ENCODE data around the gene URB2. TPM values are rescaled to one million over a fixed set of nuclear protein-coding genes. Genes with fewer than 3 reads are reported as not detected.
"Not testable (repeated sequence)": the region's sequence is repeated elsewhere in the genome, so short reads cannot be mapped to it uniquely, and the experiment has no call there.

The URB2 gene
- total RNA-seq, 2 donors from 2014 or later = 3.6 to 8.4 TPM

DNA sequence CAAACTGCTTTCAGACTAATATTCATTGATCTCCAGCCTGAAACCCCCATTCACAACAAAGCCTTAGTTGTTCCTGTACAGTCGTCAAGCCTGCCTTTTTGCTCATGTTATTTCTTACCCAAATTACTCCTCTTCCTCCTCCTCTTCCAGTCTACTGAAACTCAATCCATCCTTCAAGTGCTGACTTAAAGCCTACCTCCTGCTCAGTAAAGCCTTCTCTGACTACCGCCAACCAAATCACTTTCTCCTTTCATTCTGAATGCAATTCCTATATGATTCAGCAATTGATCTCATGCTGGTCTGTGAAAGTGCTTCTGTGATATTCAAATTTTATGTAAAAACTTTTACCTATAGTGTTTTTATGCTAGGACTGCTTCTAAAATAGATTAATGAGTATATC is 18.7 kb upstream of the URB2 start:
- no peak for DNase-seq
- intact Hi-C loops (cut with DNase I) = no loop called here
- no peak for ATAC-seq

DNA sequence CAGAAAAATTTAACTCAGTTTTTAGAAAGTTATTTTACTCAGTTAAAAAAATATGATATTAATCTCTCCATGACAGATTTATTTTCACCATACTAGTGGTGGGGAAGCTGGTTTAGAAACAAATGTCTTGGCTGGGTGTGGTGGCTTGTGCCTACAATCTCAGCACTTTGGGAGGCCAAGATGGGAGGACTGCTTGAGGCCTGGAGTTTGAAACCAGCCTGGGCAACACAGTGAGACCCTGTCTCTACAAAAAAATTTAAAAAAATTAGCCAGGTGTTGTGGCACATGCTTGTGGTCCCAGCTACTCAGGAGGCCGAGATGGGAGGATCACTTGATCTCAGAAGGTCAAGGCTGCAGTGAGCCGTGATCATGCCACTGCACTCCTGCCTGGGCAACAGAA is 17.5 kb upstream of the URB2 start:
- intact Hi-C loops (cut with DNase I) = no loop called here
- DNase-seq = no peak
- ATAC-seq = no peak

DNA sequence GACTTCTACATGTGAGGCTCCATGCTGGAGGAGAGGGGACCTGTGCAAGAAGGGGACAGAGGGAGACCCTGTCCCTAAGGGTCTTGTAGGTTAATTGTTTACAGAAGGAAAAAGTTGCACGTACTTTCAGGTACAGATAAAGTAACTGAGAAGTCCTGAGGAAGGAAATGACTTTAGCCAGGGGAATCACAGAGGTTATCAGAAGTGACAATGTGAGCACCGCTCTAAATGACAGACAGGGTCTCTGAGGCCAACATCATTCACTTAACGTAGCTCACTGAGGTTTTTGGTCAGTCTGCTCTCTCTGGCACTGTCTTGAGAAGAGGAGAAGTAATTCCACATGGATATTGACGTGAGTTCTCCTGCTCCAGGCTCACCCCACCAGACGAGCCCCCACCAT is 12.1 kb upstream of the URB2 start:
- DNase-seq (no peak), ATAC-seq (no peak)
- intact Hi-C loops (cut with DNase I) = no loop called here

DNA sequence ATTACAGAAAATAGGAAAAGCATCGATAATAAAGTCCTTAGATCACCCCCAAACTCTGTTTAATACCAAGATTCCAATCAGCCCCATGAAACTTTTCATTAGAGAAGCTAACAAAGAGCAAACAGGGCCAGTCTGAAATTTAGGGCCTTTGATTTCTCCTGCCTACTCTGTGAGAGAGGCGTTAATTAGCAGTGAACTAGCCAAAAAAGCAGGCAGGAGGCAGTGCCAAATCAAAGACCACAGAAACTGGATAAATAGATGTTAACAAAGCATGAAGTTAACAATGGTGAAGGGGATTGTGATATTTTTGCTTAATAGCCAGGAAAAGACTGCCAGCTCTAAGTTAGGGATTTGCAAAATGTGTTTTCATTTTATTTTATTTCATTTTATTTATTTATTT is 11.3 kb upstream of the URB2 start:
- intact Hi-C loops (cut with DNase I) = no loop called here
- DNase-seq = no peak
- no peak for ATAC-seq

DNA sequence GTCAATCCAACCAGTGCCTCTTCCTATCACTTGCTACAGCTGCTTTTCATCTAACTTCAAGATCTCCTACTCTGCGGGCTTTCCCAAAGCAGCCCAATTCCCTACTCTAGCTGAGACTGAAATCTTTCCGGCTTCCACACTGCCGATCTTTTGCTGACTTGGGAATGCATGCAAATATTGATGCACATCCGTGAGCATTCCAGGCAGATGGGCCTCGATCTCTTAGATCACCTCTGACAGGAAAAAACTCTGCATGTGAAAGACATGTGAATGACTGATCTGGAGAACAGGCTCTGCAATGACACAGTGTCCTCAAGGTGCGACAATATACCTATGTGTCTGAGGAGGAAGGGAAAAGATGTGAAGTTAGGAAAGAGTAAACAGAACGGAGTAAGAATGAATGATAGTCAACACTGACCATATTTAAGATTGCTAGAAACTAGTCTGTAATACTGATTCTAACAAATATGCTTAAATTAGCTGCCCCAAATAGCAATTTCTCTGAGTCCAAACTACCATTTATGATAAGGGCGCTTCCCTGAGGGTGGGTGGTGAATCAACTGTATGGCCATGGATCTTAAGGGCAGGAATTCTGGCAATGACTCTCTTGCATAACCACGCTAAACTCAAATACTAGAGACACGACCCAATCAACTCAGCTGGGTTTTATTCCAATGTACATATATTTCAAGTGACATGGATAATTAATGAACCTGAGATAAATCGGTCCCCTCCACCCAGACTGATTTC is 8.5 kb upstream of the URB2 start:
- DNase-seq = no peak
- intact Hi-C loops (cut with DNase I) = no loop called here
- no peak for ATAC-seq

DNA sequence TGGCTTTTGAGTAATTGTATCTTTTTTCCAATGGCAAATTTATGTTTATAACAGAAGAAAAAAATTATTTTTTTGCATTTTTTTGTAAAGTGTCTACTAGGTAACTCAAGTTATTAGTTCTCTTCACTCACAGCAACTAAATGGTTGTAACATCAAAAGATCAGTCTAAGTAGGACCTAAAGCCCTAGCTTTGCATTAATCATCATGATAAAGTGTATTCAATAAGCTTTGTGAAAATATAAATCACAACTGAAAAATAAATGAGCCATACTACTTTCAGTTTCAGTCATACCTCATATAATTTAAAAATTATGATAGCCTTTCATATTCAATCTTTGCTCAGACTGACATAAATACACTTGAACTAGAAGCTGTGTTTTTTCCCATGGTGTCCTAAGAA is 7.0 kb upstream of the URB2 start:
- intact Hi-C loops (cut with DNase I) = no loop called here

DNA sequence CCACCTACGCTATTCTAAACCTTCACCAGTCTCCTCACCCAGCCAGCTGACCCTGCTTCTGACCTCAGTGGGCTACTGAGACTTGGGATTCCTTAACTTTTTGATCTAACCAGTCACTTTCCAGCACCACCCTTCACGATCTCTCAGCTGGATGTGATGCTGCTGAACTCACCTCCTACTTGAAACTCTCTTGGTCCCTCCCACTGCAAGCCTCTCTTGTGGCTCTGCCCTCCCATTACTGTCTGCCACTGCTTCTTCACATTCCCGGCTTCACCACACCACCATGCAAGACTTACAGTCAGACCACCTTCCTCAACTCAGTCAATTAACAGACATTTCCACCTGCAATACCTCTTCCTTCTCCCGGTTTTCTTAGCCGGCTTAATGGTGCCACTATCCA is 6.4 kb upstream of the URB2 start:
- ATAC-seq (no peak), DNase-seq (no peak)
- intact Hi-C loops (cut with DNase I) = loop anchor here in 1 of 2 donors (5.0 kb wide), 1 partner anchor 62 kb away; the partner anchor contains the start of gene ABCB10

More for the DNA sequence above, 7.0 kb upstream of the URB2 start:
- ATAC-seq = no peak
- no peak for DNase-seq

DNA sequence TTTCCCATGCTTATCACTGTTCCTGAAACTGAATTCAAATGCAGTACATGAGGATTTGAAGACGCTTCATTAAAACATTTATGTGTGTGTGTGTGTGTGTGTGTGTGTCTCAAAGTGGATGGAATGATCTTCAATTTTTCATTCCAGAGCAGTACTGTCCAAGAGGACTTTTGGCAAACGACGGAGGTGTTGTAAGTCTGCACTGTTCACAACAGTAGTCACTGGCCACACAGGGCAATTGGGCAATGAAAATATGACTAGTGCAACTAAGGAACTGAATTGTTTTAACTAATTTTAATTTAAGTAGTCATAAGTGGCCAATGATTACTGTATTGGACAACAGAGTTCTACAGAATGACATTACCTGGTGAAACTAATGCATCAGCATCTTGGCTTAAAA is 5.2 kb upstream of the URB2 start:
- peak in 1 of 2 donors; percentile 35 for ATAC-seq
- no peak for DNase-seq
- intact Hi-C loops (cut with DNase I) = loop anchor here in 1 of 2 donors (5.0 kb wide), 1 partner anchor 64 kb away; the partner anchor contains the start of gene ABCB10

DNA sequence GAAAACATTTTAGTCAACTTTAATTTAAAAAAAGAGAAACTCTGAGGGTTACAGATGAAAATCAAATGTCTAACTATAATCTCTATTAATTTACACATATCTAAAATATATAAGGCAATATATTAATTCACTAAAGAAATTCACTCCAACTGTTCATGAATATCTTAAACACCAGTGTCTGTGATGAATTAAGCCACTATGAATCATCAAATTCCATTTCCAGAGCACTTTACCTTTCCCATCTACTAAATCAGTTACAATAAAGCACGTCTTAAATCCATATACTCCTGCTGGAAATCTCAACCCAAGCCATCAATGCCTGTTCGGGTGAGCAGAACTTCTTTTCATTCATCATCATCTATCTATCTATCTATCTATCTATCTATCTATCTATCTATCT is 4.4 kb upstream of the URB2 start:
- DNase-seq (no peak), ATAC-seq (no peak)
- intact Hi-C loops (cut with DNase I) = loop anchor here in 1 of 2 donors (5.0 kb wide), 1 partner anchor 64 kb away; the partner anchor contains the start of gene ABCB10

DNA sequence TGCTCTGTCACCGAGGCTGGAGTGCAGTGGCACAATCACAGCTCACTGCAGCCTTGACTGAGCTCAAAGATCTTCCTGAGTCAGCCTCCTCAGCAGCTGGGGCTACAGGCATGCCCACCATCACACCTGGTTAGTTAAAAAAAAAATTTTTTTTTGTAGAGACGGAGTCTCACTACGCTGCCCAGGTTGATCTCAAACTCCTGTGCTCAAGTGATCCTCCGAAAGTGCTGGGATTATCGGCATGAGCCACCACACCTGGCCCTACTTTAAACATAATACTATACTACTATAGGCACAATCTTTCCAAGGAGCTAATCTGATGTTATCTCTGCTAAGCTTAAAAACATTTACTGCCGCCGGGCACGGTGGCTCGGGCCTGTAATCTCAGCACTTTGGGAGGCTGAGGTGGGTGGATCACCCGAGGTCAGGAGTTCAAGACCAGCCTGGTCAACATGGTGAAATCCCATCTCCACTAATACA is 3.4 kb upstream of the URB2 start:
- not testable (repeated sequence) for DNase-seq, ATAC-seq
- intact Hi-C loops (cut with DNase I) = loop anchor here in 1 of 2 donors (5.0 kb wide), 1 partner anchor 65 kb away; the partner anchor contains the start of gene ABCB10

DNA sequence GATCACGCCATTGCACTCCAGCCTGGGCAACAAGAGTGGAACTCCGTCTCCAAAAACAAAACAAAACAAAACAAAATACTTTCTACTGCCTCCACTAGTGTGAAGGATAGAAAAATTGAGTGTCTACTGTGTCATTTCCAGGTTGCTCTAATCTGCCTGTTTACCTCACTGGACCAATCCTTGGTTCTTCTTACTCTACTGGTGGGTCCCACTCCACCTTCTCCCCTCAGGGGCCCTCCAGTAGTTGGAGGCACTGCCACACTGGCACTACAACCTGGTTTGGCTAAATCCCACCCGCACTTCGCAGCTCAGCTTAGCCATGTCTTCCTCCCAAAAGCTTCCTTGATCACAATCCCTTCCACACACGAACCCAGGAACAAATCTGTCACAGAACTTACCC is 2.8 kb upstream of the URB2 start:
- intact Hi-C loops (cut with DNase I) = loop anchor here in 1 of 2 donors (5.0 kb wide), 1 partner anchor 66 kb away; the partner anchor contains the start of gene ABCB10

DNA sequence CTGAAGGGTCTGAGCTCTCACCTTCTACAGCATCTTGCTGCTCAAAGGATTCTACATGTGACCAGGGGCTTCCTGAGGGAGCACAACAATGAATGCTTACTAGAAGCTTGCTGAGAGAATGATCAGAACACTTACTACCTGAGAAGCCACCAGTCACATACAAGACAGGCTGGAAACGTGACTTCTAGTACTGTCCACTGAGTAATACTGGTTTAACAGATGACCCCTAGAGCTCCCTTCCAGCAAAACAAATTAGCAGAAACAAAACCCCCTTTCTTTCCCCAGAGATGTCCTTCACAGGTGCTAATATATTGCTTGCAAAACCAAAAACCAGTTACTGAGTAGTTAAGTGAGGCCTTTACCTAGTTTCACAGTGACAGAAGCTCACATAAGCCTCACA is 2.2 kb upstream of the URB2 start:
- ATAC-seq = no peak
- intact Hi-C loops (cut with DNase I) = loop anchor here in 1 of 2 donors (5.0 kb wide), 1 partner anchor 67 kb away; the partner anchor contains the start of gene ABCB10
- no peak for DNase-seq

More for the DNA sequence above, 2.8 kb upstream of the URB2 start:
- DNase-seq (no peak), ATAC-seq (no peak)

DNA sequence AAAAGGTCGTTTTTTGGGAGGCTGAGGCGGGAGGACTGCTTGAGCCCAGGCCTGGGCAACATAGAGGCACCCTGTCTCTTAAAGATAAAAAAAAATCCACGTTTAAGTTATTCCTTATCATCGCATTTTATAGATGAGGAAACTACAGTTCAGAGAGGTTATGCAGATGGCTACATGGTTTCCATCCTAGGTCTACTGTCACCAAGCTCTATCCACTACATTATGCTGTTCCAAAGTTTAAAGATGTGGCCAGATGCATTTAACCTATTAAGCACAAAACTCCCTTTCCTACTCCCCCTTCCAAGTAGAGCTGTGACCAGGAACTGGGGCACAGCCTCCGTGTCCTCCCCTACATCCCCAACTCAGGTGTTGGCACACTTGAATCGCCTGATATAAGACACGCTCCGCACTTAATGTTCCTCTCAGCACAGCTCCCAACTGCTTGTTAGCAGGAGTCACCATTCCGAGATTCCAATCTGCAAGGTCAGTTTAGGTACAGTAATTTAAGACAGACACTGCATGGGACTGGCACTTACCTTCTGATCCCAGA is 1.5 kb upstream of the URB2 start:
- ATAC-seq = no peak
- intact Hi-C loops (cut with DNase I) = loop anchor here in 1 of 2 donors (5.0 kb wide), 1 partner anchor 67 kb away; the partner anchor contains the start of gene ABCB10
- DNase-seq = no peak

DNA sequence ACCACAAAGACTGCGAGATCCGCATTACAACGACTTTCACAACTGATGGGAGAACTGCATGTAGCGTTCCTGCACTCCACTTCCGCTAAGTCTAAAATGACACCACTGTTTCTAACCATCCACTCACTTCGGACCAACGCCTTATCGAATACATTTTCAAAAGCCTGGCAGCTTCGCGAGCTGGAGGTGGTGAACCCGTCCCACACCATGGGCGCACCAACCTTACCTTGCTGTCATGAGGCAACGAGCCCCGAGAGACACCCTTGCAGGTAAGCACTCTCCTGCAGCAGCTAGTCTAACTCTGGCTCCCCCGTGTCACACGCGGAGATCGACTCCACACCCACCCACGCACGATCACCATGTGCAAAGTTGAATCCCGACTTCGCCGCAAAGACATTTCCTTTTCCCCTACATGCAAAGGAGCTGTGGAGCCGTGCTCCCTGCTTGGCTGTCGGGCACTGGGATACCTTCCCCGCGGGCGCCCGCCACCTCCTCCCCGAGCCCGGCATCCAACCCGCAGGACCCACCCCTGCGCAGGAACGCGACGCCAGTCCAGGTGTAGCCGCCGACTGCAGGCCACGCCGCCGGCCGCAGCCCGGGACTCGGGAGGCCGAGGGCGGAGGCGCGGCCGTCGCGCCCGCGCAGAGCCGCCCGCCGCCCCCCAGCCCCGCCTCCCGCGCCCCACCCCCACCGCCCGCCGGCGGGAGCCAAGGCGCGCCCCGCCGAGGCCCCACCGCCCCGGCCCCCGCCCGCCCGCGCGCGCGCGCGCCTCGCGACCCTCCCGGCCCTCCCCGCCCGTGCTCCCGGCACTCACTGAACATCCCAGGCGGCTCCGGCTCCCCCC is 754 bp upstream of the URB2 start:
- peak; percentile 57 for DNase-seq
- ATAC-seq = peak; percentile 51 to 59
- intact Hi-C loops (cut with DNase I) = no loop called here

DNA sequence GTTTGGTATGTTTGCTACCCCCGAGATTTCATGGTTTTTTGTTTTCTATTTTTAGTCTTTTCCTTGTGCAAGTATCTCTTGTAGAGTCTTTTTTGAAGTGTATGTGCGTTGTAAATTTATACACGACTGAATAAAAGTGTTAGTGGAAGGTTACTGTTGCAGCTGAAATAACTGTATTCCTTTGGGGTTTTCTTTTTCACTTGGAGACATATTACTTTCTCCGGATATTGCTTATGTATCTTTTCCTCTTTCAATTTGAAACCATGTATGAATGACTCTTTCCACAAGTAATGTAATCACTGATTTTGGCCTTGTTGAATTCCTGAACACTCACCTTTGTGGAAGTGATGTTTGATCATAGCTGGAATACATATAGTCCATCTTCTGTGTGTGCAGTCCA is 956 bp downstream of the URB2 start:
- no peak for DNase-seq

DNA sequence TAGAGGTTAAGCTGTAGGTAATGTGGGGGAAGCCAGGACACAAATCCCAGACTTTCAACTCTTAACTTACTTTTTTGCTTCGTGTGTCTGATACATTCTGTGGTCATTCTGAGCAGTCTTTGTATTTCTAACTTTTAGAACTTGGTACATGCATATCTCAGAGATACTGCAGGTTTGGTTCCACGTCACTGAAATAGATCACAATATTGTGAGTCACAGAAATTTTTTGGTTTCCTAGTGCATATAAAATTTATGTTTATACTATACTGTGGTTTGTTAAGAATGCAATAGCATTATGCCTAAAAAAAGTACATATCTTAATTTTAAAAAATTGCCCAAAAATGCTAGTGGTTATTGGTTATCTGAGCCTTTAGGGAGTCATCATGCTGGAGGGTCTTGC is 3.2 kb downstream of the URB2 start:
- ATAC-seq (no peak), DNase-seq (no peak)
- intact Hi-C loops (cut with DNase I) = no loop called here

More for the DNA sequence above, 956 bp downstream of the URB2 start:
- no peak for ATAC-seq
- intact Hi-C loops (cut with DNase I) = loop anchor here in 1 of 2 donors (2.0 kb wide), 1 partner anchor 68 kb away; the partner anchor contains the start of gene ABCB10

DNA sequence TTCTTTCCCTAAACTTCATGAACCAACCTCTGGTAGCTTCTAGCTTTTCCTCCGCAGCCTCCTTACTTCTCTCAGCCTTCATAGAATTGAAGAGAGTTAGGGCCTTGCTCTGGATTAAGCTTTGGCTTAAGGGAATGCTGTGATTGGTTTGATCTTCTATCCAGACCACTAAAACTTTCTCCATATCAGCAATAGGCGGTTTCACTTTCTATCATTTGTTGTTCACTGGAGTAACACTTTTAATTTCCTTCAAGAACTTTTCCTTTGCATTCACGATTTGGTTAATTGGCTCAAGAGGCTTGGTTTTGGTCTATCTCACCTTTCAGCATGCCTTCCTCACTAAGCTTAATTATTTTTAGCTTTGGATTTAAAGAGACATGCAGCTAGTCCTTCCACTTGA is 5.1 kb downstream of the URB2 start:
- ATAC-seq (no peak), DNase-seq (no peak)
- intact Hi-C loops (cut with DNase I) = no loop called here

DNA sequence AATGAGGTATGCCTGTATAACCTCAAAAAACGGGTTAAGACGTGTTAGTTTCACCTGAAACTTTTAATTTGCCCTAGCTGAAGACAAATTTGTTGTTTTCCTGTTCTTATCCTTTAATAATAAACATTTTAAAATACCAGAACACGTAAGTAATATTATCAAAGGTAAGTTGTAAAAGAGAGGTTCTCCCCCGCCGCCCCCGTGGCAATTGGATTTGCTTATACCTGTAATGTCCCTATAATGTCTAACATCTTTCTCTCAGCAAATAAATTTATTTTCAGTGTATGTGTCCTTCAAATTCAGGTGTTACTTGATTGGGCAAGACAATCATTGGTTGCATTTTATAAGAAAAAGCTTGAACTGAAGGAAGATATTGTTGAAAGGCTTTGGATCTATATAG is 5.9 kb downstream of the URB2 start:
- intact Hi-C loops (cut with DNase I) = no loop called here
- DNase-seq (no peak), ATAC-seq (no peak)

DNA sequence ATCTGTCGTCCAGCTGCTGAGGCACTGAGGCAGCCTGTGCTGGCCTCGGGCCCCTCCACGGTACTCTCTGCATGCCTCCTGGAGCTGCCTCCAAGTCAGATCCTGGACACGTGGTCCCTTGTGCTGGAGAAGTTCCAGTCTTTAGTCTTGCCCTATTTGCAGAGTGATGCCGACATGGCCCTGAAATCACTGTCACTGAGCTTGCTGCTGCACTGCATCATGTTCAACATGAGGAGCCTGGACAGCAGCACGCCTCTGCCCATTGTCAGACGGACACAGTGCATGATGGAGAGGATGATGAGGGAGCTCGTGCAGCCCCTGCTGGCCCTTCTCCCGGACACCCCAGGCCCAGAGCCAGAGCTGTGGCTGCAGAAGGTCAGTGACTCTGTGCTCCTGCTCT is 10.0 kb downstream of the URB2 start:
- ATAC-seq = no peak
- DNase-seq = no peak
- intact Hi-C loops (cut with DNase I) = no loop called here
